GM10266 (cell line): ENCODE measurements around the gene IFITM2.
"Not testable (repeated sequence)": the region's sequence is repeated elsewhere in the genome, so short reads cannot be mapped to it uniquely, and the experiment has no call there.

Experiments
- DNase-seq: peaks from one replicate; pipeline ENCODE4 v3.0.0; 2012; ENCODE audit errors: extremely low spot score
- TF ChIP-seq, protein P1 (sequence below): IDR thresholded peaks from 2 replicates; pipeline ENCODE4 v1.5.1; 2012; ENCODE audit warnings: mild to moderate bottlenecking, low read depth; ENCODE audit not compliant: control insufficient read depth, insufficient read depth; ENCODE audit errors: missing control alignments

The IFITM2 gene

DNA sequence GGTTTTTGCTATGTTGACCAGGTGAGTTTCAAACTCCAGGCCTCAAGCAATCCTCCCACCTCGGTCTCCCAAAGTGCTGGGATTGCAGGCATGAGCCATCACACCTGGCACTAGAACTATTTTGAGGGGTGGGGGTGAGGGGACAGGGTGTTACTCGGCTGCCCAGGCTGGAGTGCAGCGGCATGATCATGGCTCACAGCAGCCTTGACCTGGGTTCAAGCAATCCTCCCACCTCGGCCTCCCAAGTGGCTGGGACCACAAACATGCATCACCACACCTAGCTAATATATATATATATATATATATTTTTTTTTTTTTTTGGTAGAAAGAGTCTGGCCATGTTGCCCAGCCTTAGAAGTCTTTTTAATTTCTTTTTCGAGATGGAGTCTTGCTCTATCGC, 30.1 kb downstream of the IFITM2 start:
- no peak for DNase-seq
- TF ChIP-seq, protein P1, sequence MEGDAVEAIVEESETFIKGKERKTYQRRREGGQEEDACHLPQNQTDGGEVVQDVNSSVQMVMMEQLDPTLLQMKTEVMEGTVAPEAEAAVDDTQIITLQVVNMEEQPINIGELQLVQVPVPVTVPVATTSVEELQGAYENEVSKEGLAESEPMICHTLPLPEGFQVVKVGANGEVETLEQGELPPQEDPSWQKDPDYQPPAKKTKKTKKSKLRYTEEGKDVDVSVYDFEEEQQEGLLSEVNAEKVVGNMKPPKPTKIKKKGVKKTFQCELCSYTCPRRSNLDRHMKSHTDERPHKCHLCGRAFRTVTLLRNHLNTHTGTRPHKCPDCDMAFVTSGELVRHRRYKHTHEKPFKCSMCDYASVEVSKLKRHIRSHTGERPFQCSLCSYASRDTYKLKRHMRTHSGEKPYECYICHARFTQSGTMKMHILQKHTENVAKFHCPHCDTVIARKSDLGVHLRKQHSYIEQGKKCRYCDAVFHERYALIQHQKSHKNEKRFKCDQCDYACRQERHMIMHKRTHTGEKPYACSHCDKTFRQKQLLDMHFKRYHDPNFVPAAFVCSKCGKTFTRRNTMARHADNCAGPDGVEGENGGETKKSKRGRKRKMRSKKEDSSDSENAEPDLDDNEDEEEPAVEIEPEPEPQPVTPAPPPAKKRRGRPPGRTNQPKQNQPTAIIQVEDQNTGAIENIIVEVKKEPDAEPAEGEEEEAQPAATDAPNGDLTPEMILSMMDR = no peak

DNA sequence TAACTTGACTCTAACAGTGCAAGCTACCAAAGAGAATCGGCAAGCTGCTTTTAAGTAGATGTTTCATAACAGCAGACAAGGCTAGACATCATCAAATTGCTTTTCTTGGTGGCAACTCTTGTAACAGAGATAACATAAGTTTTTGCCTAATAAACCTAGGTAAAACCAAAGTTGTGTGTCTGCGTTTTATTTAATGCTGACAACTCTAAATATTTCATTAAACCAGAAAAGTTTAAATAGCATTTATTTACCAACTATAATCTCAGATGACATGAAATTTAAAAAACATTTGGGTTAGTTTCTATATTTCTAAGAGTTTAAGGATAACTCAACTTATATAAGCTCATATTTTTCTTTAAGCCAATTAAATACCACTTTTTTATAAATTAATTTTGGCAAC, 32.3 kb downstream of the IFITM2 start:
- TF ChIP-seq, protein P1 = no peak
- no peak for DNase-seq

DNA sequence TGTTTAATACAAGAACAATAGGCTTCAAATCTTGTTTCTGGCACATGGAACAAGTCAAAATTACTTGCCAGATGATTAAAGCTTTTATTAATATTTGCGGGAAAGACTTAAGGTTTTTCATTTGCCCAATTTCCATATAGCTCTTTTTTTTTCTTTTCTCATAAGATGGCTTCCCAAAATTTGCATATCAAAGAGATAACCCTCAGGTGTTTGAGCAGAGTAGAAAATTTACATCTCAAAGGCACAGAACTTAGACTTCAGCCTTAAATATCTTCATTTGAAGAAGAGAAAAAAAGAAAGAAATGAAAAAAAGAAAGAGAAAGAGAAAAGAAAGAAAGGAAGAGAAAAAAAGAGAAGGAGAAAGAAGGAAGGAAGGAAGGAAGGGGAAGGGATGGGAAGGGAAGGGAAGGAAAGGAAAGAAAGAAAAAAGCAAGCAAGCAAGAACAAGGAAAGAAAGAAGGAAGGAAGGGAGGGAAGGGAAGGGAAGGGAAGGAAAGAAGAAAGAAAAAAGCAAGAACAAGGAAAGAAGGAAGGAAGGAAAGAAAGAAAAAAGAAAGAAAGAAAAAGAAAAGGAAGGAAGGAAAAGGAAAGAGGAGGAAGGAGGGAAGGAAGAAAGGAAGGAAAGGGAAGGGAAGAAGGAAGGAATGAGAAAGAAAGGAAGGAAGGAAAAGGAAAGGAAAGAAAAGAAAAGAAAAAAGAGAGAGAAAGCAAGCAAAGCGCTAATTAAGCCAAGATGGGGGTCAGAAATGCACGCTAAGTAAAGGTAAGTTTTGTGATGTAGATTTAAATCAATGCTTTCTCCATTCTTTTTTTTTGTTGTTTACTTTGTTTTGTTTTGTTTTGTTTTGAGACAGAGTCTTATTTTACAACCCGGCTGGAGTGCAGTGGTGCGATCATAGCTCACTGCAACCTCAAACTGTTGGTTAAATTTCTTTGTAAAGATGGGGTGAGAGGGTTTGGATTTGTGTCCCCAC, 33.2 kb downstream of the IFITM2 start:
- TF ChIP-seq, protein P1 = no peak
- DNase-seq = no peak

DNA sequence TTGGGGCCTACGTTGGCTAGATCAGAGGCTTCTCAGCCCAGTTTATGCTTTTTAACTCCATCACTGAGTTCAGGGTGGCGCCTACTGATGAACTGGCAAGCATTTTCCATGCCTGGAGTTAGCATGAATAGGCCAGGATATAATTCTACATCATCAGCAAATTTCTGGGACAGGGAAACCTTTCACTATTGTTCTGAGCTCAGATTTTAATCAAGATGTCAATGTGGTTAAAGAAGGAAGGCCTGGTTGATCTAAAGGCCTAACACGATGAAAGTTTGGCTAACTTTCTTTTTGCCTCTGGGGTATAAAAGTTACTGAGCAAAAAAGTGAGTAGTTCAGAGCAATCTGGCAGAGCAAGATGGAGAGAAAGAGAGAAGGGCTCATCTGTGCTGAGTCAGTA, 34.7 kb downstream of the IFITM2 start:
- TF ChIP-seq, protein P1 = no peak
- no peak for DNase-seq

DNA sequence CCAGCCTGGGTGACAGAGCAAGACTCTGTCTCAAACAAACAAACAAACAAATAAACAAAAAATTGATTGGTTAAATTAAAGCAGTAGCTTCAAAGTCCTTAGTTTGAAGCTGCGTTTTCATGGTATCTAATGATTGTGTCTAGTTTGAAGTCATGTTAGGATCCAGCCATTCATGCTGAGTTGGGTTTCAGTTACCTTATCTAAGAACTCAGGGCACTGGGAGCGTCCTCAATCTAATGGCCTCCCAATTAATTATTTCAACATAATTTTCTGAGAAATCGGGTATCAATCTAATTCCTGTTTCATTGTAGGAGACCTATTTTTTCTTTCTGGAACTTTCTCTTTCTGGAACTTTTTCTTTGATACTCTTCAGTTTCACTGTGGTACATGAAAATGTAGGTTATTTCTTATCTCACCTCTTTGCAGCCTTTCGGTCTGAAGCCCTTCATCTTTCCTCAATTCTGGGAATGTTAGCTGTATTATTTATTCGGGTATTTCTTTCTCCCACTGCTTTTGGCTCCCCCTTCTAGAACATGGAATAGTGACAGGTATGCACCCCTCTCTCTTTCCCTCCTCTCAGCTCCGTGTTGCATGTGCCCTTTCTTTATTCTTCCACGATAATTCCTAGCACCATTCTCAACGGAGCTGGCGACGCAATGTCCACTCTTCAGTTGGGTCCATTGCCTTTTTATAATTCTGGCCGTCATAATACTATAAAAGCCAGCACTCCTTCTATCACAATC, 37.4 kb downstream of the IFITM2 start:
- DNase-seq = no peak
- TF ChIP-seq, protein P1 = no peak

DNA sequence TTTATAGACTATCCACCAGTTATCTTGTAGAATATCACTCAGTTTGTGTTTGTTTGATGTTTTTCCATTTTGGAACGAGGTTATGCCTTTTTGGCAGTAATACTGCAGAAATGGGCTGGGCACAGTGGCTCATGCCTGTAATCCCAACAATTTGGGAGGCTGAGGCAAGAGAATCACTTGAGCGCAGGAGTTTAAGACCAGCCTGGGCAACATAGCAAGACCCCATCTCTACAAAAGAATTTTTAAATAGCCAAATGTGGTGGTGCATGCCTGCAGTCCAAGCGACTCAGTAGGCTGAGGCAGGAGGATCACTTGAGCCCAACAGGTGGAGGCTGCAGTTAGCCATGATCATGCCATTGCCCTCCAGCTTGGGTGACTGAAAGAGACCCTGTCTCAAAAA, 38.9 kb downstream of the IFITM2 start:
- DNase-seq = no peak

DNA sequence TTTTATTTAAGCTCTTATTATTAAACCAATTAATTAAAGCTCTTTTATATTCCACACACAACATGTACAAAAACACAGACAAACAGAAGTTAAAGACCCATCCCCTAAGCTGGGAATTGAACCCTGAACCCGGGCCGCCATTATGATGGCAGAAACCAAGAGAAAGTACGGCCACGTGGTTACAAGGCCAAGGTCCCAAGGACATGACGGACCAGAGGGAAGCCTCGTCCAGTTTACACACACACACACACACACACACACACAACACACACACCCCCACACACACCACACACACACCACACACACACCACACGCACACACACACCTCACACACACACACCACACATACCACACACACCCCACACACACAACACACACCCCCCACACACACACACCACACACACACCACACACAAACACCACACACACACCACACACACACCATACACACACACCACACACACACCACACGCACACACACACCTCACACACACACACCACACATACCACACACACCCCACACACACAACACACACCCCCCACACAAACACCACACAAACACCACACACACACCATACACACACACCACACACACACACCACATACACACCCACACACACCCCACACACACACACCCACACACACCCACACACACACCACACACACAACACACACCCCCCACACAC, 41.8 kb downstream of the IFITM2 start:
- DNase-seq = not testable (repeated sequence)

More for the DNA sequence above, 38.9 kb downstream of the IFITM2 start:
- TF ChIP-seq, protein P1 = no peak

DNA sequence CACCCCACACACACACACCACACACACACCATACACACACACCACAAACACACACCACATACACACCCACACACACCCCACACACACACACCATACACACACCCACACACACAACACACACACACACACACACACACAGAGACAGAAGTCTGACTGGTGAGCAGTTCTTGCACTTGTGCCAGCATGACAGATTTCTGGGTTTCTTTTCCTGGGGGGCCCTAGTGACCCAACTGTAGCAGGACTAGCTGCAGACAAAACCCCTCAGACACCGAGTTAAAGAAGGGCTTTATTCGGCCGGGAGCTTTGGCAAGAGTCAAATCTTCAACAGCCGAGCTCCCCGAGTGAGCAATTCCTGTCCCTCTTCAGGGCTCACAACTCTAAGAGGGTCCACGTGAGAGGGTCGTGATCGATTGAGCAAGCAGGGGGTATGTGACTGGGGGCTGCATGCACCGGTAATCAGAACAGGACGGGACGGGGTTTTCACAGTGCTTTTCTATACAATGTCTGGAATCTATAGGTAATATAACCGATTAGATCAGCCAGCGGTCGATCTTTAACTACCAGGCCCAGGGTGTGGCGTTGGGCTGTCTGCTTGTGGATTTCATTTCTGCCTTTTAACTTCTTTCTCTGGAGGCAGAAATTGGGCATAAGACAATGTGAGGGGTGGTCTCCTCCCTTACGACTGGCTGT, 42.6 kb downstream of the IFITM2 start:
- DNase-seq = not testable (repeated sequence)
